ENCODE data around the gene ZNF335. TPM values are rescaled to one million over a fixed set of nuclear protein-coding genes. Genes with fewer than 3 reads are reported as not detected.

The ZNF335 gene
- total RNA-seq, 2 experiments from 2014 or later = 33.1 to 34.5 TPM

- Mint-ChIP-seq H3K4me1 (ENCODE audit: low read depth) (peaks cover 25% of the 10 kb centered on the region), H3K36me3 (ENCODE audit: low read depth) (no peaks in the 10 kb centered on the region), H3K4me3 (no peak overlapping the region), H3K27me3 (ENCODE audit: low read depth) (peaks cover 23% of the 10 kb centered on the region), H3K9me3 (ENCODE audit: insufficient read depth) (no peaks in the 10 kb centered on the region), H3K27ac (no peak overlapping the region)
- ChIA-PET CTCF (no interaction called here), POLR2A (no interaction called here)
- DNase-seq (no peak), ATAC-seq (no peak)
These were observed 58.9 kb downstream of the ZNF335 start for GRCh38 chr20:45913116-45913515.

- POLR2A ChIA-PET = interaction anchor here (3.5 kb wide), 1 partner anchor 22 kb away, joined by 19 read pairs; the partner anchor contains the start of gene PCIF1
- ATAC-seq = no peak
- H3K27ac Mint-ChIP-seq = no peak overlapping the region
- H3K27me3 Mint-ChIP-seq (ENCODE audit: low read depth) = peaks cover 23% of the 10 kb centered on the region
- H3K4me1 Mint-ChIP-seq (ENCODE audit: low read depth) = peaks cover 25% of the 10 kb centered on the region
- no peak for DNase-seq
- H3K36me3 Mint-ChIP-seq (ENCODE audit: low read depth) = no peaks in the 10 kb centered on the region
- H3K4me3 Mint-ChIP-seq = no peak overlapping the region
- CTCF ChIA-PET = no interaction called here
- H3K9me3 Mint-ChIP-seq (ENCODE audit: insufficient read depth) = no peaks in the 10 kb centered on the region
These were observed 59.7 kb downstream of the ZNF335 start for GRCh38 chr20:45912344-45912682.

- ChIA-PET POLR2A (interaction anchor here (1.1 to 3.5 kb wide), 3 partner anchors 19 to 43 kb away, joined by 3 to 19 read pairs (median 3); partner anchors contain the start of gene PCIF1), CTCF (interaction anchor here (1.6 kb wide), 1 partner anchor 59 kb away, joined by 6 read pairs; no protein-coding TSS in a partner anchor)
- ATAC-seq (peak; percentile 21), DNase-seq (peak; percentile 58)
- Mint-ChIP-seq H3K27me3 (ENCODE audit: low read depth) (peaks cover 21% of the 10 kb centered on the region), H3K4me1 (ENCODE audit: low read depth) (peaks cover 25% of the 10 kb centered on the region), H3K36me3 (ENCODE audit: low read depth) (no peaks in the 10 kb centered on the region), H3K9me3 (ENCODE audit: insufficient read depth) (no peaks in the 10 kb centered on the region), H3K4me3 (peak within 1 kb of the TSS; percentile 77), H3K27ac (peak within 1 kb of the TSS; percentile 88)
These were observed 60.3 kb downstream of the ZNF335 start, which contains the start of gene PLTP for GRCh38 chr20:45911486-45912343. TSS of gene PLTP (minus strand) at chr20:45912155. CDS start at chr20:45911452, 703 bp downstream.

GRCh38 chr20:45910670-45911485 is 61.1 kb downstream of the ZNF335 start:
- ChIA-PET CTCF (interaction anchor here (1.0 to 1.6 kb wide), 3 partner anchors 21 to 59 kb away, joined by 3 to 6 read pairs (median 5); partner anchors contain the start of gene PCIF1), POLR2A (interaction anchor here (1.0 to 3.5 kb wide), 5 partner anchors 18 to 54 kb away, joined by 3 to 19 read pairs (median 3); partner anchors contain the start of genes ACOT8, CTSA, NEURL2 and PCIF1)
- H3K4me1 Mint-ChIP-seq (ENCODE audit: low read depth) = peaks cover 25% of the 10 kb centered on the region

GRCh38 chr20:45909817-45910669 is 62.0 kb downstream of the ZNF335 start:
- POLR2A ChIA-PET = interaction anchor here (0.6 to 3.5 kb wide), 6 partner anchors 11 to 962 kb away, joined by 3 to 19 read pairs (median 3); partner anchors contain the start of genes ACOT8, CTSA, NEURL2 and PCIF1
- DNase-seq (no peak), ATAC-seq (no peak)
- Mint-ChIP-seq H3K27ac (peak overlapping the region; percentile 88), H3K36me3 (ENCODE audit: low read depth) (no peaks in the 10 kb centered on the region), H3K4me3 (peak overlapping the region; percentile 77), H3K4me1 (ENCODE audit: low read depth) (peaks cover 25% of the 10 kb centered on the region), H3K27me3 (ENCODE audit: low read depth) (peaks cover 16% of the 10 kb centered on the region), H3K9me3 (ENCODE audit: insufficient read depth) (no peaks in the 10 kb centered on the region)
- CTCF ChIA-PET = interaction anchor here (0.6 to 1.6 kb wide), 6 partner anchors 20 to 86 kb away, joined by 3 to 6 read pairs (median 3); partner anchors contain the start of genes PCIF1 and ZSWIM1

More at GRCh38 chr20:45910670-45911485, 61.1 kb downstream of the ZNF335 start:
- H3K27ac Mint-ChIP-seq = peak overlapping the region; percentile 88
- ATAC-seq (peak; percentile 95), DNase-seq (peak; percentile 98)
- peaks cover 16% of the 10 kb centered on the region for H3K27me3 Mint-ChIP-seq (ENCODE audit: low read depth)
- no peaks in the 10 kb centered on the region for H3K9me3 Mint-ChIP-seq (ENCODE audit: insufficient read depth)
- H3K36me3 Mint-ChIP-seq (ENCODE audit: low read depth) = no peaks in the 10 kb centered on the region
- H3K4me3 Mint-ChIP-seq = peak overlapping the region; percentile 77

- ATAC-seq (no peak), DNase-seq (no peak)
- CTCF ChIA-PET = interaction anchor here (0.6 to 1.2 kb wide), 3 partner anchors 26 to 85 kb away, joined by 3 read pairs; partner anchors contain the start of gene ZSWIM1
- H3K4me1 Mint-ChIP-seq (ENCODE audit: low read depth) = peaks cover 20% of the 10 kb centered on the region
- H3K9me3 Mint-ChIP-seq (ENCODE audit: insufficient read depth) = no peaks in the 10 kb centered on the region
- POLR2A ChIA-PET = interaction anchor here (0.6 to 3.5 kb wide), 3 partner anchors 10 to 961 kb away, joined by 3 to 19 read pairs (median 3); partner anchors contain the start of gene PCIF1
- H3K36me3 Mint-ChIP-seq (ENCODE audit: low read depth) = no peaks in the 10 kb centered on the region
- H3K27me3 Mint-ChIP-seq (ENCODE audit: low read depth) = peaks cover 12% of the 10 kb centered on the region
- H3K4me3 Mint-ChIP-seq = no peak overlapping the region
- H3K27ac Mint-ChIP-seq = no peak overlapping the region
These were observed 62.6 kb downstream of the ZNF335 start for GRCh38 chr20:45909336-45909808.

- Mint-ChIP-seq H3K27me3 (ENCODE audit: low read depth) (peaks cover 7% of the 10 kb centered on the region), H3K9me3 (ENCODE audit: insufficient read depth) (no peaks in the 10 kb centered on the region), H3K27ac (no peak overlapping the region), H3K4me3 (no peak overlapping the region), H3K4me1 (ENCODE audit: low read depth) (peaks cover 20% of the 10 kb centered on the region), H3K36me3 (ENCODE audit: low read depth) (no peaks in the 10 kb centered on the region)
- ChIA-PET POLR2A (interaction anchor here (1.1 kb wide), 1 partner anchor 11 kb away, joined by 6 read pairs; no protein-coding TSS in a partner anchor), CTCF (interaction anchor here (1.3 to 1.6 kb wide), 2 partner anchors 18 to 62 kb away, joined by 3 to 5 read pairs; no protein-coding TSS in a partner anchor)
- DNase-seq (no peak), ATAC-seq (no peak)
These were observed 63.9 kb downstream of the ZNF335 start for GRCh38 chr20:45908084-45908483.

- no peaks in the 10 kb centered on the region for H3K36me3 Mint-ChIP-seq (ENCODE audit: low read depth)
- H3K27ac Mint-ChIP-seq = no peak overlapping the region
- ChIA-PET POLR2A (interaction anchor here (1.1 kb wide), 1 partner anchor 10 kb away, joined by 6 read pairs; no protein-coding TSS in a partner anchor), CTCF (interaction anchor here (1.3 to 1.6 kb wide), 2 partner anchors 17 to 63 kb away, joined by 3 to 5 read pairs; no protein-coding TSS in a partner anchor)
- no peak for ATAC-seq
- H3K4me3 Mint-ChIP-seq = no peak overlapping the region
- peaks cover 20% of the 10 kb centered on the region for H3K4me1 Mint-ChIP-seq (ENCODE audit: low read depth)
- no peak for DNase-seq
- no peaks in the 10 kb centered on the region for H3K9me3 Mint-ChIP-seq (ENCODE audit: insufficient read depth)
- peaks cover 4% of the 10 kb centered on the region for H3K27me3 Mint-ChIP-seq (ENCODE audit: low read depth)
These were observed 64.6 kb downstream of the ZNF335 start for GRCh38 chr20:45907219-45907948.

GRCh38 chr20:45905505-45906079 is 66.4 kb downstream of the ZNF335 start:
- H3K9me3 Mint-ChIP-seq (ENCODE audit: insufficient read depth) = no peaks in the 10 kb centered on the region
- no peak overlapping the region for H3K27ac Mint-ChIP-seq
- no peaks in the 10 kb centered on the region for H3K36me3 Mint-ChIP-seq (ENCODE audit: low read depth)
- H3K27me3 Mint-ChIP-seq (ENCODE audit: low read depth) = no peaks in the 10 kb centered on the region
- ChIA-PET POLR2A (interaction anchor here (0.7 to 1.0 kb wide), 3 partner anchors 14 to 93 kb away, joined by 3 to 4 read pairs (median 3); partner anchors contain the start of genes CTSA and NEURL2), CTCF (no interaction called here)
- peaks cover 7% of the 10 kb centered on the region for H3K4me1 Mint-ChIP-seq (ENCODE audit: low read depth)
- H3K4me3 Mint-ChIP-seq = no peak overlapping the region
- DNase-seq (no peak), ATAC-seq (no peak)
